Inflammatory macrophage treated with lipopolysaccharide for 4 hours (primary cell): ENCODE results near the gene UBE2E2.
"Not testable (repeated sequence)": the region's sequence is repeated elsewhere in the genome, so short reads cannot be mapped to it uniquely, and the experiment has no call there.

Experiments used
- DNase-seq: peaks from one replicate; pipeline ENCODE4 v3.0.0-alpha.2; 2020

UBE2E2 gene

GRCh38 chr3:23592961-23593931 is 390.1 kb downstream of the UBE2E2 start:
- no peak for DNase-seq

- no peak for DNase-seq
Observed at GRCh38 chr3:23594066-23594465, 390.9 kb downstream of the UBE2E2 start.

- no peak for DNase-seq
Observed at GRCh38 chr3:23594894-23595670, 392.0 kb downstream of the UBE2E2 start.

GRCh38 chr3:23595851-23596250 is 392.7 kb downstream of the UBE2E2 start:
- no peak for DNase-seq

GRCh38 chr3:23600167-23600871 is 397.2 kb downstream of the UBE2E2 start:
- no peak for DNase-seq

GRCh38 chr3:23601091-23601822 is 398.1 kb downstream of the UBE2E2 start:
- no peak for DNase-seq

- no peak for DNase-seq
Observed at GRCh38 chr3:23602971-23603370, 399.8 kb downstream of the UBE2E2 start.

GRCh38 chr3:23607184-23607847 is 404.2 kb downstream of the UBE2E2 start:
- DNase-seq, result no peak

- no peak for DNase-seq
Observed at GRCh38 chr3:23608650-23609049, 405.5 kb downstream of the UBE2E2 start.

- peak; percentile 45 for DNase-seq
Observed at GRCh38 chr3:23611737-23612295, 408.7 kb downstream of the UBE2E2 start.

GRCh38 chr3:23612296-23612891 is 409.3 kb downstream of the UBE2E2 start:
- no peak for DNase-seq

GRCh38 chr3:23615068-23615467 is 411.9 kb downstream of the UBE2E2 start:
- DNase-seq, result no peak

GRCh38 chr3:23618475-23618874 is 415.3 kb downstream of the UBE2E2 start:
- DNase-seq, result not testable (repeated sequence)

GRCh38 chr3:23619705-23620637 is 416.8 kb downstream of the UBE2E2 start:
- no peak for DNase-seq

GRCh38 chr3:23620638-23621015 is 417.5 kb downstream of the UBE2E2 start:
- DNase-seq, result no peak

GRCh38 chr3:23623844-23624243 is 420.7 kb downstream of the UBE2E2 start:
- no peak for DNase-seq

GRCh38 chr3:23624305-23624704 is 421.2 kb downstream of the UBE2E2 start:
- DNase-seq, result no peak

- DNase-seq, result no peak
Observed at GRCh38 chr3:23626442-23626841, 423.3 kb downstream of the UBE2E2 start.

- no peak for DNase-seq
Observed at GRCh38 chr3:23629181-23629894, 426.2 kb downstream of the UBE2E2 start.
